Stimulated activated naive B cell treated with anti-CD40 and anti-IgM and Interleukin-4, amounts not matched to agents 10 μg/mL and 1 μg/mL and 100 μg/mL, for 72 hours (primary cell): ENCODE measurements around the gene GALNS.

Experiments used
- ATAC-seq, 2 donors: fragments of 150-1000 bp; cut with Tn5 transposase; replicated peaks; 2 replicates each; pipeline ENCODE4 v1.10.0; 2021; ENCODE audit warnings: moderate library complexity in 1 of 2
- DNase-seq: peaks from one replicate; pipeline ENCODE4 v3.0.0; 2021
- H3K27ac Mint-ChIP-seq: one replicate; pipeline ENCODE4 v1.8.0; 2022; ENCODE audit warnings: mild to moderate bottlenecking, mixed read lengths
- H3K27me3 Mint-ChIP-seq, 2 donors: one replicate each; pipeline ENCODE4 v1.8.0; 2022; ENCODE audit warnings: mixed read lengths in 2 of 2
- H3K36me3 Mint-ChIP-seq, 2 donors: one replicate each; pipeline ENCODE4 v1.8.0; 2022; ENCODE audit warnings: mixed read lengths in 2 of 2, mild to moderate bottlenecking in 1 of 2
- H3K4me1 Mint-ChIP-seq, 2 donors: one replicate each; pipeline ENCODE4 v1.8.0; 2022; ENCODE audit warnings: mixed read lengths in 2 of 2, mild to moderate bottlenecking in 1 of 2
- H3K4me3 Mint-ChIP-seq, 2 donors: one replicate each; pipeline ENCODE4 v1.8.0; 2022; ENCODE audit warnings: mild to moderate bottlenecking in 2 of 2, mixed read lengths in 2 of 2, moderate library complexity in 1 of 2
- H3K9me3 Mint-ChIP-seq, 2 donors: one replicate each; pipeline ENCODE4 v1.8.0; 2022; ENCODE audit warnings: mixed read lengths in 2 of 2, mild to moderate bottlenecking in 1 of 2

Gene GALNS

GRCh38 chr16:88864099-88864498, 7.4 kb upstream of the GALNS start:
- ATAC-seq: no peak
- Mint-ChIP-seq H3K4me1 (peaks cover 2 to 6% of the 10 kb centered on the region in 2 donors), H3K9me3 (no peaks in the 10 kb centered on the region), H3K27ac (no peak overlapping the region), H3K36me3 (peaks cover 2 to 11% of the 10 kb centered on the region in 2 donors), H3K27me3 (peaks cover under 1 to 1% of the 10 kb centered on the region in 2 donors), H3K4me3 (no peak overlapping the region)
- DNase-seq: no peak

- Mint-ChIP-seq H3K4me1 (peaks cover 3 to 10% of the 10 kb centered on the region in 2 donors), H3K27ac (no peak overlapping the region), H3K9me3 (no peaks in the 10 kb centered on the region), H3K36me3 (peaks cover 3 to 14% of the 10 kb centered on the region in 2 donors), H3K27me3 (no peaks in the 10 kb centered on the region), H3K4me3 (no peak overlapping the region)
- ATAC-seq: no peak
- no peak for DNase-seq
These were observed 6.7 kb upstream of the GALNS start for GRCh38 chr16:88863426-88863825.

GRCh38 chr16:88862968-88863367, 6.2 kb upstream of the GALNS start:
- Mint-ChIP-seq H3K9me3 (no peaks in the 10 kb centered on the region), H3K4me1 (peaks cover 7 to 15% of the 10 kb centered on the region in 2 donors), H3K36me3 (peaks cover 4 to 15% of the 10 kb centered on the region in 2 donors), H3K27me3 (no peaks in the 10 kb centered on the region), H3K27ac (no peak overlapping the region), H3K4me3 (no peak overlapping the region)
- ATAC-seq (no peak), DNase-seq (no peak)

- Mint-ChIP-seq H3K9me3 (no peaks in the 10 kb centered on the region), H3K4me1 (peaks cover 9 to 14% of the 10 kb centered on the region in 2 donors), H3K27me3 (no peaks in the 10 kb centered on the region), H3K36me3 (peaks cover 7 to 20% of the 10 kb centered on the region in 2 donors), H3K4me3 (no peak overlapping the region), H3K27ac (no peak overlapping the region)
- ATAC-seq (no peak), DNase-seq (no peak)
These were observed 4.6 kb upstream of the GALNS start for GRCh38 chr16:88861359-88861758.

- Mint-ChIP-seq H3K36me3 (peaks cover 9 to 20% of the 10 kb centered on the region in 2 donors), H3K27me3 (no peaks in the 10 kb centered on the region), H3K27ac (no peak overlapping the region), H3K4me3 (no peak overlapping the region), H3K4me1 (peaks cover 24 to 32% of the 10 kb centered on the region in 2 donors), H3K9me3 (no peaks in the 10 kb centered on the region)
- no peak for DNase-seq
- no peak for ATAC-seq
These were observed 2.8 kb upstream of the GALNS start for GRCh38 chr16:88859381-88860091.

GRCh38 chr16:88857728-88858339, 1.1 kb upstream of the GALNS start:
- Mint-ChIP-seq H3K4me3 (peak overlapping the region; percentile 91 to 93), H3K9me3 (no peaks in the 10 kb centered on the region), H3K4me1 (peaks cover 27 to 39% of the 10 kb centered on the region in 2 donors), H3K27ac (peak overlapping the region; percentile 89), H3K36me3 (peaks cover 9 to 20% of the 10 kb centered on the region in 2 donors), H3K27me3 (no peaks in the 10 kb centered on the region)
- DNase-seq (peak; percentile 60), ATAC-seq (peak; percentile 67 to 72)

GRCh38 chr16:88856122-88856827, 472 bp downstream of the GALNS start:
- Mint-ChIP-seq H3K9me3 (no peaks in the 10 kb centered on the region), H3K4me1 (peaks cover 29 to 51% of the 10 kb centered on the region in 2 donors), H3K36me3 (peaks cover 12 to 32% of the 10 kb centered on the region in 2 donors), H3K27me3 (no peaks in the 10 kb centered on the region), H3K4me3 (peak overlapping the region; percentile 91 to 93), H3K27ac (peak overlapping the region; percentile 89)
- DNase-seq (peak; percentile 17), ATAC-seq (peak; percentile 35 to 53)

- Mint-ChIP-seq H3K27me3 (no peaks in the 10 kb centered on the region), H3K4me3 (peak overlapping the region; percentile 79 to 86), H3K4me1 (peaks cover 29 to 54% of the 10 kb centered on the region in 2 donors), H3K9me3 (no peaks in the 10 kb centered on the region), H3K27ac (peak overlapping the region; percentile 65), H3K36me3 (peaks cover 14 to 28% of the 10 kb centered on the region in 2 donors)
- no peak for ATAC-seq
- DNase-seq: no peak
These were observed 1.0 kb downstream of the GALNS start for GRCh38 chr16:88855736-88856121.

- DNase-seq (no peak), ATAC-seq (no peak)
- peaks cover 29 to 54% of the 10 kb centered on the region in 2 donors for H3K4me1 Mint-ChIP-seq
- no peaks in the 10 kb centered on the region for H3K27me3 Mint-ChIP-seq
- no peaks in the 10 kb centered on the region for H3K9me3 Mint-ChIP-seq
- H3K27ac Mint-ChIP-seq: peak overlapping the region; percentile 85
- peak overlapping the region; percentile 69 to 77 for H3K4me3 Mint-ChIP-seq
- peaks cover 14 to 27% of the 10 kb centered on the region in 2 donors for H3K36me3 Mint-ChIP-seq
These were observed 1.6 kb downstream of the GALNS start for GRCh38 chr16:88855176-88855575.

- Mint-ChIP-seq H3K4me1 (peaks cover 29 to 54% of the 10 kb centered on the region in 2 donors), H3K9me3 (no peaks in the 10 kb centered on the region), H3K27me3 (no peaks in the 10 kb centered on the region), H3K36me3 (peaks cover 14 to 29% of the 10 kb centered on the region in 2 donors), H3K27ac (peak overlapping the region; percentile 88), H3K4me3 (peak overlapping the region; percentile 62 to 69)
- DNase-seq (peak; percentile 63), ATAC-seq (peak; percentile 52 to 66)
These were observed 2.2 kb downstream of the GALNS start for GRCh38 chr16:88854306-88855111.

- Mint-ChIP-seq H3K4me3 (no peak overlapping the region), H3K36me3 (peaks cover 12 to 25% of the 10 kb centered on the region in 2 donors), H3K27ac (no peak overlapping the region), H3K9me3 (no peaks in the 10 kb centered on the region), H3K4me1 (peaks cover 28 to 51% of the 10 kb centered on the region in 2 donors), H3K27me3 (no peaks in the 10 kb centered on the region)
- DNase-seq: no peak
- ATAC-seq: no peak
These were observed 3.3 kb downstream of the GALNS start for GRCh38 chr16:88853325-88853941.

- DNase-seq (no peak), ATAC-seq (no peak)
- Mint-ChIP-seq H3K9me3 (no peaks in the 10 kb centered on the region), H3K36me3 (peaks cover 14 to 25% of the 10 kb centered on the region in 2 donors), H3K27ac (no peak overlapping the region), H3K4me1 (peaks cover 20 to 40% of the 10 kb centered on the region in 2 donors), H3K4me3 (no peak overlapping the region), H3K27me3 (no peaks in the 10 kb centered on the region)
These were observed 5.1 kb downstream of the GALNS start for GRCh38 chr16:88851616-88852015.

- H3K27me3 Mint-ChIP-seq: no peaks in the 10 kb centered on the region
- no peak overlapping the region for H3K27ac Mint-ChIP-seq
- H3K4me1 Mint-ChIP-seq: peaks cover 15 to 34% of the 10 kb centered on the region in 2 donors
- DNase-seq (no peak), ATAC-seq (no peak)
- H3K4me3 Mint-ChIP-seq: no peak overlapping the region
- H3K36me3 Mint-ChIP-seq: peaks cover 16 to 25% of the 10 kb centered on the region in 2 donors
- no peaks in the 10 kb centered on the region for H3K9me3 Mint-ChIP-seq
These were observed 6.1 kb downstream of the GALNS start for GRCh38 chr16:88850531-88851199.
